K562 (cell line): ENCODE measurements around the gene ARHGAP33. TPM values are rescaled to one million over a fixed set of nuclear protein-coding genes. Genes with fewer than 3 reads are reported as not detected.

ENCODE experiments used
- CXXC5 ChIP-seq: fragments of 250-450 bp; sonication (Bioruptor Pico); IDR thresholded peaks from 2 replicates; pipeline ENCODE4 v1.8.0; 2022; ENCODE audit warnings: inconsistent platforms, mild to moderate bottlenecking, moderate library complexity
- EGR1 ChIP-seq: fragments of 450-650 bp; conservative IDR thresholded peaks from 2 replicates; pipeline ENCODE4 v1.6.1; 2017; ENCODE audit warnings: mild to moderate bottlenecking
- EP300 ChIP-seq: IDR thresholded peaks from 2 replicates; pipeline ENCODE4 v1.6.1; 2012; ENCODE audit warnings: low read length, improper control_type of control experiment
- FOXM1 ChIP-seq, 2 experiments: fragments of 450-650 bp in 1 of 2; sonication (generic) in 1 of 2; formaldehyde crosslinking in 1 of 2; IDR thresholded peaks; 2 replicates each; pipeline versions ENCODE4 v1.6.1 to v1.9.0; 2017 to 2022; ENCODE audit warnings: low read depth in 2 of 2, mild to moderate bottlenecking in 2 of 2, missing genetic modification reagents in 1 of 2, moderate library complexity in 1 of 2
- NFRKB ChIP-seq: fragments of 450-650 bp; IDR thresholded peaks from 2 replicates; pipeline ENCODE4 v1.6.1; 2016; ENCODE audit warnings: low read depth
- POLR2A ChIP-seq: fragments of 450-650 bp; conservative IDR thresholded peaks from 2 replicates; pipeline ENCODE4 v1.6.1; 2016
- REST ChIP-seq, 2 experiments: fragments of 450-650 bp; formaldehyde crosslinking in 1 of 2; IDR thresholded peaks; 2 replicates each; pipeline versions ENCODE4 v1.4.0 to v1.6.1; 2014 to 2020; ENCODE audit warnings: mild to moderate bottlenecking in 2 of 2, borderline replicate concordance in 1 of 2, low read depth in 1 of 2
- TBP ChIP-seq: optimal IDR thresholded peaks from 2 replicates; pipeline ENCODE3; 2011; ENCODE audit warnings: low read depth, low read length, improper control_type of control experiment
- ZBTB7A ChIP-seq: IDR thresholded peaks from 2 replicates; pipeline ENCODE4 v1.6.1; 2011; ENCODE audit warnings: low read depth, mild to moderate bottlenecking, low read length, moderate library complexity, borderline replicate concordance; ENCODE audit not compliant: control insufficient read depth
- ZFX ChIP-seq: sonication (generic); formaldehyde crosslinking; IDR thresholded peaks from 2 replicates; pipeline ENCODE4 v1.8.0; 2022; ENCODE audit warnings: mild to moderate bottlenecking, missing genetic modification reagents, moderate library complexity
- ZNF263 ChIP-seq: sonication (generic); formaldehyde crosslinking; IDR thresholded peaks from 2 replicates; pipeline ENCODE4 v1.8.0; 2022; ENCODE audit warnings: mild to moderate bottlenecking, missing genetic modification reagents, borderline replicate concordance
- ZNF639 ChIP-seq, 2 experiments: fragments of 200-800 bp in 1 of 2; sonication (Bioruptor generic) in 1 of 2; sonication (generic) in 1 of 2; formaldehyde crosslinking in 1 of 2; IDR thresholded peaks in 1 of 2; conservative IDR thresholded peaks in 1 of 2; 2 replicates each; pipeline versions ENCODE4 v1.5.0 to v1.6.1; 2016 to 2020; ENCODE audit warnings: missing compliant biosample characterization in 1 of 2, missing genetic modification characterization in 1 of 2, missing genetic modification reagents in 1 of 2
- ZNF740 ChIP-seq, 3 experiments: fragments of 200-800 bp in 1 of 3; sonication (Bioruptor generic) in 1 of 3; sonication (generic) in 1 of 3; formaldehyde crosslinking in 1 of 3; IDR thresholded peaks; 2 replicates each; pipeline versions ENCODE4 v1.6.1 to v1.8.0; 2016 to 2022; ENCODE audit warnings: mild to moderate bottlenecking in 2 of 3, missing compliant biosample characterization in 2 of 3, missing genetic modification characterization in 2 of 3, missing genetic modification reagents in 1 of 3
- ZNF77 ChIP-seq: fragments of 250-450 bp; sonication (Bioruptor Pico); IDR thresholded peaks from 2 replicates; pipeline ENCODE4 v1.5.0; 2020
- polyA plus RNA-seq, 8 experiments: library from polyadenylated mRNA; depleted of rRNA in 4 of 8; stranded (reverse) in 5 of 8; unstranded in 3 of 8; fragments of >200 nt; fragmentation: Nextera tagmentation in 2 of 8; fragmentation: Illumina TruSeq in 1 of 8; extraction: Ambion mirVana in 2 of 8; extraction: Trizol in 1 of 8; gene quantifications; 2 replicates each; pipeline versions ENCODE4 v1.2.1 to v1.2.3, GENCODE V29; 2011 to 2014; ENCODE audit warnings: inconsistent platforms in 1 of 8, missing spikeins in 1 of 8
- total RNA-seq, 7 experiments: library from RNA; depleted of rRNA in 6 of 7; stranded (reverse); fragments of >200 nt in 6 of 7; fragmentation: Illumina TruSeq in 2 of 7; extraction: Trizol in 2 of 7; gene quantifications; 2 replicates each; pipeline versions ENCODE4 v1.2.1 to v1.2.3, GENCODE V29; 2011 to 2021; ENCODE audit warnings: low replicate concordance in 1 of 7

ARHGAP33 gene
- total and polyA plus RNA-seq, 9 of the 15 experiments (the other 6 are each of a cell fraction or from before 2014, with no cell fraction given), result 0.06 to 26.6 (median 1.6) TPM; not detected in 1

- TF ChIP-seq CXXC5 (CRISPR knock-in tag), result peak; percentile 45
- peak; percentile 46; the same call in 1 of the 2 replicates for TF ChIP-seq ZNF740 (CRISPR knock-in tag; IDR thresholded peaks at IDR 0.05)
- TF ChIP-seq ZNF740 (tag; IDR thresholded peaks at IDR 0.05), result no peak
- no peak for TF ChIP-seq ZNF77 (CRISPR knock-in tag)
- TF ChIP-seq EGR1, result peak; percentile 50
- peak; percentile 53; the same call in 1 of the 2 replicates for TF ChIP-seq FOXM1 (IDR thresholded peaks at IDR 0.05; ENCODE audit: low read depth)
- no peak for TF ChIP-seq FOXM1 (CRISPR knock-in tag; IDR thresholded peaks at IDR 0.05; ENCODE audit: low read depth)
- peak; percentile 31; the same call in 1 of the 2 replicates for TF ChIP-seq REST (IDR thresholded peaks at IDR 0.05; ENCODE audit: borderline replicate concordance)
- TF ChIP-seq REST (CRISPR knock-in tag; IDR thresholded peaks at IDR 0.05; ENCODE audit: low read depth), result no peak
- TF ChIP-seq NFRKB, result peak; percentile 40; the same call in 1 of the 2 replicates
- TF ChIP-seq EP300, result peak; percentile 18; the same call in 1 of the 2 replicates
- peak; percentile 36; the same call in 1 of the 2 replicates for TF ChIP-seq ZFX (CRISPR knock-in tag)
- TF ChIP-seq ZNF263, result peak; percentile 49; the same call in 1 of the 2 replicates
- peak in 1 of 2 experiments; percentile 61; a peak in 1 of 4 replicates for TF ChIP-seq ZNF639 (CRISPR knock-in tag; conservative IDR thresholded peaks at IDR 0.05 in 1 of 2, IDR thresholded peaks at IDR 0.05 in 1 of 2)
- TF ChIP-seq TBP, result peak; percentile 60
- peak; percentile 86 for TF ChIP-seq POLR2A
- TF ChIP-seq ZBTB7A, result peak; percentile 10; the same call in 1 of the 2 replicates
These were observed 30.7 kb upstream of the ARHGAP33 start (continued) for GRCh38 chr19:35744430-35745327.
